ENCODE measurements around the gene ZFX. TPM values are rescaled to one million over a fixed set of nuclear protein-coding genes. Genes with fewer than 3 reads are reported as not detected.

ZFX gene
- total and polyA plus RNA-seq, 2 of the 8 experiments (the other 6 are each of a cell fraction or from before 2014, with no cell fraction given) = 2.8 to 22.0 TPM

DNA sequence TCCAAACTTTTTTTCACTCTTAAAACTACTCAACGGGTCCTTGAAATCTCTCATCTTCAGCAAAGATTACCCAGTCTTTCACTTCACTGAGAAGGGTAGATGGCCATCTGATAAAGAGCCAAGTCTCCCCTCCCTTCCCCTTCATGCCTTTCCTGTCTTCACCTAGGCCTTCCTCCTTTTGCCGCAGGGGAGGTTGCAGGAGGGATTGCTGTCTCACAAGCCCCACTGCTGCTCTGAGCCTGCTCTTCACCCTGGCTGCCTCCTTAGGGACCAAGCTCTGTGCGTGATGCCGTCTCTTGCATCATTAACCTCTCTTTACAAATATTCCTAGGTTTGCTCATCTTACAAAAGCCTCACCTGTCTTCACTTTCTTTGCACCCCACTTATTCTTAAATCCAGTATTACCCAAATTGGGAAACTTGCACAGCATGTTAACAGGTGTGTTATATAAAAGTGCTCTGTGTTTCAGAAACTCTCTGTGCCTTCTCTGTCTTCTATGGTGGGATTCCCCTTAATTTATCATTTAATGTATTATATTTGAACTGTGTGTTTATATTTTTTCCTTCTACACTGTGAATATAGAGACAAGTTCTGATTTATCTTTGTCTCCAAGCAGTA lies 3.8 kb downstream of the ZFX start:
- ChIA-PET CTCF (ENCODE audit: partially characterized antibody) (no interaction called here), POLR2A (ENCODE audit: partially characterized antibody) (interaction anchor here (0.7 kb wide), 1 partner anchor 8 kb away, joined by 3 read pairs; no protein-coding TSS in a partner anchor)
- Histone ChIP-seq H2BK120ac (replicated peaks; ENCODE audit: low read depth, low read length) (no peak overlapping the region), H2AFZ (ENCODE audit: low read length) (no peak overlapping the region), H3K9ac (replicated peaks in 1 of 4; ENCODE audit: extremely low read depth in 1 of 4, low read depth in 3 of 4, low read length in 3 of 4) (no peak overlapping the region), H3K4me3 (ENCODE audit: extremely low read depth in 1 of 4, insufficient read depth in 2 of 4, low read depth in 3 of 4, low read length in 4 of 4) (no peak overlapping the region), H4K5ac (ENCODE audit: insufficient read length, low read depth, low read length) (no peak overlapping the region), H3K23ac (ENCODE audit: insufficient read length) (no peak overlapping the region), H3K36me3 (ENCODE audit: control insufficient read depth in 2 of 4, insufficient read depth in 4 of 4, low read length in 3 of 4) (no peaks in the 10 kb centered on the region), H3K9me3 (ENCODE audit: insufficient read depth in 2 of 2, low read depth in 1 of 2, low read length in 1 of 2) (no peaks in the 10 kb centered on the region), H4K20me1 (replicated peaks in 1 of 2; ENCODE audit: control insufficient read depth in 1 of 2, insufficient read depth in 2 of 2, low read length in 2 of 2) (no peaks in the 10 kb centered on the region), H2AK5ac (ENCODE audit: low read depth, low read length) (no peak overlapping the region), H3K79me2 (ENCODE audit: control insufficient read depth in 1 of 2, insufficient read depth in 2 of 2, low read length in 2 of 2) (peaks cover 0 to 74% of the 10 kb centered on the region in 2 experiments; a peak in 3 of 4 replicates), H3K79me1 (ENCODE audit: low read depth, low read length) (no peaks in the 10 kb centered on the region), H4K91ac (replicated peaks; ENCODE audit: insufficient read length, low read length) (no peak overlapping the region), H3K14ac (ENCODE audit: insufficient read length) (no peak overlapping the region), H3K4ac (replicated peaks; ENCODE audit: insufficient read length, low read depth, low read length) (no peak overlapping the region), H2BK15ac (ENCODE audit: low read length) (no peak overlapping the region), H3K18ac (ENCODE audit: extremely low read depth, low read length) (no peak overlapping the region), H3K27ac (ENCODE audit: low read depth, low read length) (no peak overlapping the region), H2BK20ac (ENCODE audit: low read length) (no peak overlapping the region), H3K23me2 (ENCODE audit: low read depth, low read length) (peaks cover 4% of the 10 kb centered on the region; the same call in 1 of the 2 replicates), H2BK5ac (ENCODE audit: low read depth, low read length) (no peak overlapping the region), H3K56ac (replicated peaks; ENCODE audit: insufficient read length, low read depth, low read length) (no peak overlapping the region), H3K27me3 (replicated peaks in 1 of 4; ENCODE audit: control insufficient read depth in 3 of 4, extremely low read depth in 1 of 4, insufficient read depth in 3 of 4, low read length in 3 of 4) (no peaks in the 10 kb centered on the region), H4K8ac (ENCODE audit: extremely low read depth, insufficient read depth, low read length) (no peak overlapping the region), H3K4me2 (ENCODE audit: insufficient read depth in 1 of 2, low read depth in 2 of 2, low read length in 2 of 2) (no peak overlapping the region), H2BK12ac (ENCODE audit: low read depth, low read length) (no peak overlapping the region), H3K4me1 (replicated peaks in 1 of 4; ENCODE audit: control insufficient read depth in 3 of 4, insufficient read depth in 4 of 4, low read length in 3 of 4) (peaks cover 0 to 3% (median 1%) of the 10 kb centered on the region in 4 experiments; a peak in 2 of 7 replicates)
- 69% methylated on average over 4 of the region's 4 CpGs; no CpG with 5 or more reads in 1 of the 2 experiments for WGBS, 2 experiments (ENCODE audit: extremely low coverage in 1 of 2, insufficient coverage in 1 of 2, insufficient read length in 1 of 2, insufficient replicate concordance in 2 of 2, low coverage in 1 of 2, low lambda C conversion rate in 2 of 2, missing lambda C conversion rate in 1 of 2)
- FAIRE-seq = peak; percentile 69
- DNase-seq (ENCODE audit: low read depth in 1 of 2, low spot score in 2 of 2) = no peak
- TF ChIP-seq TCF12 (IDR thresholded peaks at IDR 0.05; ENCODE audit: low read depth, low read length) (no peak), RXRA (IDR thresholded peaks at IDR 0.05; ENCODE audit: insufficient read depth, low read depth, low read length) (no peak), JUND (IDR thresholded peaks at IDR 0.05; ENCODE audit: low read length) (no peak), SIX5 (IDR thresholded peaks at IDR 0.05; ENCODE audit: low read depth, low read length) (no peak)

Data from H1 (cell line).